ENCODE measurements around the gene TBXT.
"Not testable (repeated sequence)": the region's sequence is repeated elsewhere in the genome, so short reads cannot be mapped to it uniquely, and the experiment has no call there.

The TBXT gene

DNA sequence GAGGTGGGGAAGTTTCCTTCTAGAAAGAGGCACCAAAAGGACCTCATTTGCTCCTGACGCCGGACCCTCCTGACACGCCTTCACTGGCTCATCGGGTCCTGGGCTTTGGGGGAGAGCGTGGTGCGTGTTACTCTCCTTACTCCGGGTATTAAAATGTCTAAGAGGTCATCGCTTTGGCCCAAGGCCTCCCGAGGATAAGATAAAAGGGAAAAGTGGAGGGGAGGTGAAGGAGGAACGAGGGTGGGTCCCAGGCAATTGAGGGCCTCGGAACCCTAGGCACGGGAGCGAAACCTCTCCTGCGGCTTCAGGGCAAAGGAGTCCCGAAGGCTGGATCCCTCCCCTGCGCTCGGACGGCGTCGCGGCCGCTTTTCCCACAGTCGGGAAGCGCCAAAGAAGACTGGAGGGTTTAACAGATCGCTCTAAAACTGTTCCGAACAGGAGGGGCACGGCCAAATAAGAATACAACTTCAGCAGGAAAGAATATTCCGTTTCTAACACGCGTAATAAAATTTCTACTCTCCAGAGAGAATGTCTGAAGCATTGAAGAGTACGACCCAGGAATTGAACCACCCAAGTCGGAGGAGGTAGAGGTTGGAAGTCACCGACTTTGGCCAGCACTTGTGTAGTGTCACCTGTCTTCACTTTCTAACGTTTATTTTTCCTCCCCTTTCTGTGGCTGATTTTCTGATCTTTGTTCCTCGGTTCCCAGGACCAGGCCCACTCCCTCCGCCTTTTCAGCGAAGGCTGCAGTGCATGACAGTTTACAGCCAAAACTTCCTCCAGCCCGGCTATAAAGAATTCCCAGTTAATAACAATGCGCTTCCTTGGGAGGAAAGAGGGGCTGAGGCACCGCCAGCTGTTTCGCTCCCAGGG lies 2.1 kb upstream of the TBXT start:
- no peak for DNase-seq

DNA sequence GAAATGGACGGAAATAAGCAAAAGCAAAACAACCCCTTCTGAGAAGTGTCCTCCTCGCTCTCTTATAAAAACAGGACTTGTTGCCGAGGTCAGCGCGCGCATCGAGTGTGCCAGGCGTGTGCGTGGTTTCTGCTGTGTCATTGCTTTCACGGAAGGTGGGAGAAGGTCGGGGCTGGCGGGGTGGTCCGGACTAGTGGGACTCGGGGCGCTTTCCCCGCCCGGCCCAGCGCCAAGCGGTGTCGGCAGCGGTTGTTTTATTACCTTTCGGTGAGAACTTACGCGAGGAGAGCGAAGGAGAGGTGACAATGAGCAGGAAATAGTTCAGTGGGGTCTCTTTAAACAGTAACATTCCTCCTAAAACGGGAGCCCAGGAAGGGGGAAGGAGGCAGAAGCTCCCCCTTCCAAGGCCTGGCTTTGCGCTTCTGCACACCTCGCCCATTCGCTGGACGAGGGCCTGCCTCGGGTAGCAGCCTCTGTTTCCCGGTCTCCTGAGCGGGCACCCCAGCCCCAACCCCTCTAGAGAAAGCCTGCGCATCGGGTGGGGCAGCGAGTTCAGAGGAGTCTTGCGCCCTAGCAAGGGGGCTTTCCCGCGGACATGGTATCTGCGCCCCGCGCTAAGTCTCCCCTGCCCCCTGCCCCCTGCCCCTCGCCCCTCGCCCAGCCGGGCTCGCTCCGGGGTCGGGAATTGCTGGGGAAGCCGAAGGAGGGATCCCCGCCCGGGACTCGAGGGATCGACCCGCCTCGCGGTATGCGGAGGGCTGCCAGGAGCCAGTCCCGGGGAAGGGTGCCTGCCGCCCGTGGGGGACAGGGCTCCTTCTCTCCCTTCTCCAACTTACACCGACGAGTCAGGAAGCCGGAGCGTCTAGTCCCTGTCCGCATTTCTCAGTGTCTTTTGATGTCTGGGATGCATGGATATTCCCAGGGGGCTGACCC lies 1.2 kb upstream of the TBXT start:
- no peak for DNase-seq

DNA sequence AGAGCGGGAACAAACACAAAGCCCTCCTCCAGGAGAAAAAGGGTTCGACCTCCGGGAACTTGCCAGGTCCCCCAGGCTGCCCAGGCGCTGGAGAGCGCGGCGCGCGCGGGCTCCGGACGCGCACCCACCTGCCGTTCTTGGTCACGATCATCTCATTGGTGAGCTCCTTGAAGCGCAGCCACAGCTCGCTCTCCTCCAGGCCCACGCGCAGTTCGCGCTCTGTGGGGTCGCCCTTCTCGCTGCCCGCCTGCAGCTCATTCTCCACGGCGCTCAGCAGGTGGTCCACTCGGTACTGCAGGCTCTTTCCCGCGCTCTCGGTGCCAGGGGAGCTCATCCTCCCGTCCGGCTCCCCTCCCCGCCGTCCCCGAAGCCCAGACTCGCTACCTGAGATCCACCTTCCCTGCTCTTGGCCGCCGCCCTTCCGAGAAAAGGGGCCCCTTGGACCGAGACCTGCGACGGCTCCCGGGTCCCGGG lies 356 bp downstream of the TBXT start:
- no peak for DNase-seq

DNA sequence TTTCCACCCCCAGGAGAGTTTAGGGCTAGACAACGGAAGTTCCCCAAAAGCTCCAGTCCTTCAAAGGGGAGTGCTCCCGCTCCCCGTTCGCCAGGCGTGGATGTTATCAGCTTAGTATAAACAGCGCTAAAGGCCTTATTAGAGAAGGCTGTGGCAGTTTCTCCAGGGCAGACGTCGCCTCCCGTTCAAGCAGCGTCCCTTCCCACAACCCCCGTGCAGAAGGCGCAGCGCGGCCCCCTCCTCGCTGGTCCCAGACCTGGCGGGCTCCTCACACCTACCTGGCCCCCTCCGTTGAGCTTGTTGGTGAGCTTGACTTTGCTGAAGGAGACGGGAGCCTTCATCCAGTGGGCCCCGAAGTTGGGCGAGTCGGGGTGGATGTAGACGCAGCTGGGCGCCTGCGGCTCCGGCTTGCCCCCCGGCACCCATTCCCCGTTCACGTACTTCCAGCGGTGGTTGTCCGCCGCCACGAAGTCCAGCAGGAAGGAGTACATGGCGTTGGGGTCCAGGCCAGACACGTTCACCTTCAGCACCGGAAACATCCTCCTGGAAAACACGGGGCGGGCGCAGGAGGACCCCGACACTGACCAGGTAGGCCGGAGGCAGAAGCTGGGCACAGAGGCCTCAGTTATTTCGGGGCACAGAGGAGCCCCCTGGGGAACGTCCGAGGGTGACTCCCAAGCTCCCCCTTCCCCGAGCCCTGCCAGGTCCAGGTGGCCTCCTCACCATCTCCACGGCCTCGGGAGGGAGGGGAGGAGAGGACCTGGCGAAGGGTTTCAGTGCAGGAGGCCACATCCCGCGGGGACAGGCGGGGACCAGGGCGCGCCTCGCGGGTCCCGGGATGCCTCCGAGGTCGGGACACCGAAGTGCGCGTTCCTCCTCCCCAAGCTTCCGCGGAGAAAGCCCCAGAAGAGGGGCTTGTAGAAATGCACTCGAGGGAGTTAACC lies 1.1 kb downstream of the TBXT start:
- no peak for DNase-seq

DNA sequence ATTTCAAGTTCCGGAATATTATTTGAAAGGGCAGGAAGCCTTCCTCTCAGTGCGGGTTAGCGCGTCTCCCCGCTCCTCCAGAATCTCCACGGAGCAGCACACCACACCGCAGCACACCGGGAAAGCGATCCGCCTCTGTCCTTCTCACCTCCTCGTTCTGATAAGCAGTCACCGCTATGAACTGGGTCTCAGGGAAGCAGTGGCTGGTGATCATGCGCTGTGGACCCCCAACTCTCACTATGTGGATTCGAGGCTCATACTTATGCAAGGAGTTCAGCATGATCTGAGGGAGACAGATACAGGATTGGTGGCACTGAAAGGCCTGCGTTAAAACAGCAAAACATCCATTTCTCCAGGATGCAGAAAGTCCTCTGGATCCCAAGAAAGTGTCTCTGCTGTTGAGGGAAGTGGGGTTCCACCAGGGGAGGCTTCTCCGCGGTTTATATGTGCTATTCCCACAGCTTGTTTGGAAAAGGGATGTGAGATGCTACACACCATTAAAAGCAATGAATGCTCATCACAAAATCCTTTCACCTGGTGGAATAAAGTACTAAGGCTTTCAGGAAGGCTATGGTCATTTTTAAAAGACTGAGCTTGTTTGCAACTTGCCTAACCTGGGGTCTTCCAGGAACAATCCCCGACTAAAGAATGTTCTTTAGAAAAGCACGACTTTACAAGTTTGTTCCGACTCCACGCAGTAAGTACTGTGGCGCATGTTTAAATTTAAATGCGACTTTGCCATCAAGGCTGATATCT lies 1.9 kb downstream of the TBXT start:
- no peak for DNase-seq

DNA sequence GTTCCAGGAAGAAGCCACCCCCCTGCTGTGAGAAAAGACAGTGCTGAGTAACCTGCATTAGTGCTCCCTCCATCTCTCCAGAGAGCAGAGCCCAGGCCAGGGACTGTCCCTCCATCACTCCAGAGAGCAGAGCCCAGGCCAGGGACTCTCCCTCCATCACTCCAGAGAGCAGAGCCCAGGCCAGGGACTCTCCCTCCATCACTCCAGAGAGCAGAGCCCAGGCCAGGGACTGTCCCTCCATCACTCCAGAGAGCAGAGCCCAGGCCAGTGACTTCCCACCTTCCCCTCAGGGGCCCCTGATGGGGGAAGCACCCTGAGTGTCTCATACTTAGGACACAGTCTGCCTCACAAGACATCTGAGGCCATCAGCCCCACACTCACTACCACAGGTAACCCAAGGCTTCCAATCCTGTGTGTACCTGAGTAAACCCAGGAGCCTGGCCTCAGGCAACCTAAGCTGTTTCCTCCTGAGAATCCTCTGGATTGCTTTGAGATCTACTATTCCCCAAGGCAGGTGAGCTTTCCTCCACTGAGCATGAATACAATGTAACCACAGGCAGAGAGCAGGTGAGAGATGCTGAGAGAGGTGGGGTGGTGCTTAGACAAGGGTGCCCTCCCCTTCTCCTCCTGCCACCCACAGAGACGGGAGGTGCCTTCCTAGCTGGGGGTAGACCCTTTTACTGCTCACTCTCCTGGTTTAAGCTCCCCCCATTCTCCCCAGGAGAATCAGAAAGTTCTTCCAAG lies 4.9 kb downstream of the TBXT start:
- DNase-seq = peak in 1 of 2 donors; percentile 53

DNA sequence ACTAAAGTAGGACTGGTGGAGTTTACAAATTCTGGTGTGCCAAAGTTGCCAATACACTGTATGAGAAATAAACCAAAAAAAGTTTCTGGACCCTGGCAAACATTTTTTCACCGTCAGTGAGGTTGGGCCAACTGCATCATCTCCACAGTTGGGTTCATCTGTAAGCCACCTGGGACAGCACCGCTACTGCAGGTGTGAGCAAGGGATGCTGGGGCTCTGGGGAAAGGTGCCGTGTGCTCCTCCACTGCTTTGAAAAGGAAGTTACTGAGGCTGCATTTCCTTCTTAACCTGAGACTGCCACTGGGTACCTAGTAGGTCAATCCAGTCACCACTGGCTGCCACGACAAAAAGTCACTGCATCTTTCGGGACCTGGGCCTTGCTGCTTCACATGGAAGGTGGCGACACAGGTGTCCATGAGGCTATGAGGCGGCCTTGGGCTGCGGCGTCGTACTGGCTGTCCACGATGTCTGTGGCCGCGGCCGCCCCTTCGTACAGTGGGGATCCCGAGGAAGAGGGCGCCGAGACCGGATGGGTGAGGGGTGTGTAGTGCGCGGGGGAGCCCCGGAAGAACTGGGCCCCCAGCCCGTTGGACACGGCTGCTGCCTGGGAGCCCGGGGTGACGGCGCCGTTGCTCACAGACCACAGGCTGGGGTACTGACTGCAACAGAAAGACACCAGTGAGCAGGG lies 9.6 kb downstream of the TBXT start:
- DNase-seq = no peak

DNA sequence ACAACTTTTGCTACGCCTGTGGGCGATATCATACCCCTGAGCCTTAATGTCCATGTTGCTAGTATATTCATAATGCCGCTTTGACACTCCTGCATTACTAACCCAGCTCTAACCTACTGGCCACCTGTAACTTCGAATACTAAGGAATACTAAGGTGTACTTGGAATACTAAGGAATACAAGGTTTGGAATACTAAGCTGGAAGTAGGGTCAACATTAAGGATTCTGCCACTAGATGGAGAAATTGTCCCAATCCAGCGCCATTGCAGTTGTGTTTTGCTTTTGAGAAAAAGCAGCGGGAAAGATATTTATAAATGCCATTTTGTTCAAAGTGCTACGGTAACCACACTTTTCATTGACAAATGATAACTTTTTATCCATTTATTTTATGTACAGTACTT lies 10.7 kb downstream of the TBXT start:
- no peak for DNase-seq

DNA sequence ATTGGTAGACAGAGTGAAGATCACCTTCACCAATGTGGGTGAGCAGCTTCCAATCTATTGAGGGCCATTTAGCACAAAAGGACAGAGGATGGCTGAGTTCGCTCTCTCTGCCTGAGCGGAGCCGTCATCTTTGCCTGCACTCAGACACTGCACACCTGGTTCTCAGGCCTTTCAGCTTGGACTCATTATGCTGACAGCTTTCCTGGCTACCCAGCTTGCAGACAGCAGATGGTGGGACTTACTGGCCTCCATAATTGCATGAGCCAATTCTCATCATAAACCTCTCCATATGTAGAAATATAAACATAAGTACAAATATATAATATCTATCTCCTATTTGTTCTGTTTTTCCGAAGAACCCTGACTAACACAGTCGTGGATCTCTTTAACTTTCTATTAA lies 13.7 kb downstream of the TBXT start:
- no peak for DNase-seq

DNA sequence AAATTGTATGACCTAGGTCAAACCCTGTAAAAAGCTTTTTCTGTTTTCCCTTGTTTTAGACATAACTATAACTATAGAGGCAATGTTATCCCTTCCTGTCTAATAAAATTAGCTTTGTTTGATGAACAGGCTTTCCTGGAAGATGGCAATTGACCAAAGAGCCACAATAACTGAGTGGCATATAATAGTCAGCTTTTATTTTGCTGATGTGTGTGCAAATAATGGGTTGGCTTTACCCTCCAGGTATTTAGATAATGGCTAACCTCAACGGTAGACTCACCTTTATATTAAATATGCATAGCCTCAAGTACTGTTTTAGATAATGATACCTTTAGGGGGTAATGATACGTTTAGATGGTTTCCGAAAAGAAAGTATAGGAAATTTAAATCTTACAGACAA lies 15.0 kb downstream of the TBXT start:
- DNase-seq = no peak

DNA sequence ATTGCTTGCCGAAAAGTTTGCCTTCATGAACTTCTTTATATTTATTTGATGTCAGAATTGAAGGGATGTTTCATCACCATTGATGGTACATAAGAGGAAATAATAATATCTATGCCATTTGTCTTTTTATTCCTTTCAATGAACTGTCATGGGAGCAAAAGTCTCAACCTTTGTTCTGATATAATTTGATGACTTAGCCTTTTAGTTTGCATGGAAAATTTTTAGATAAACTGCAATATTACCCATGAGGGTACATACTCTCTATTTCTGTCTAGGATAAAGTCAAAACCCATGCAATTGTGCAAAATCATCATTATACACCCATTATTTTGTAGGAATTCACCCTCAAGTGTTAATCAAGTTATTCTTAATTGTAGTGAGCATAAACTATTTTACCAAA lies 15.9 kb downstream of the TBXT start:
- DNase-seq = no peak

DNA sequence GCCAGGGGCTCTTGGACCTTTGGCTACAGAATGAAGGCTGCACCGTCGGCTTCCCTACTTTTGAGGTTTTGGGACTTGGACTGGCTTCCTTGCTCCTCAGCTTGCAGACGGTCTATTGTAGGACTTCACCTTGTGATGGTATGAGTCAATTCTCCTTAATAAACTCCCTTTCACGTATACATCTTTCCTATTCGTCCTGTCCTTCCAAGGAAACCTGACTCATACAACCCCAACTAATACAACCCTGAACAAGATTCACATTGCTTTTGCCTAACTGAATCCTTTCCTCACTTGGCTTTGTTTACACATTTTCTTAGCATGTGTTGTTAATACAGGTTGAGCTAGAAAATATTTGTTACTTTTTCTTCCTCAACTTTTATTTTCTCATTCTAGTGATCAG lies 21.9 kb downstream of the TBXT start:
- no peak for DNase-seq

DNA sequence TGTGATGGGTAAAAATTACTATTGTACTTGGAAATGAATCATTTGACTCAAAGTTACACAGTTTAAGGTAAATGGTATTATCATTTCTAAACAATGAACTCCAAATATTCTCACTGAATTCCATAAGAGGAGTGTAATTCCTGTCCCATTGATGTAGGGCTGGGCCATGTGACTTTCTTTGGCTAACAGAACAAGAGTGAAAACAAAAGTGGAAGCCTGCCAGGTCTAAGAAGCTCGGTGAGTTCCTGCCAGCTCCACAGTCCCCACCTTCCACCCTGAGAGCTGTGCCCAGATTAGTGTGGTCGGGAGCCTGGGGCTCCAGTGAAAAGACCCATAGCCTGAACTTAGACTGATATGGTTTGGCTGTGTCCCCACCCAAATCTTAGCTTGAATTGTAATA lies 24.6 kb downstream of the TBXT start:
- DNase-seq = no peak

DNA sequence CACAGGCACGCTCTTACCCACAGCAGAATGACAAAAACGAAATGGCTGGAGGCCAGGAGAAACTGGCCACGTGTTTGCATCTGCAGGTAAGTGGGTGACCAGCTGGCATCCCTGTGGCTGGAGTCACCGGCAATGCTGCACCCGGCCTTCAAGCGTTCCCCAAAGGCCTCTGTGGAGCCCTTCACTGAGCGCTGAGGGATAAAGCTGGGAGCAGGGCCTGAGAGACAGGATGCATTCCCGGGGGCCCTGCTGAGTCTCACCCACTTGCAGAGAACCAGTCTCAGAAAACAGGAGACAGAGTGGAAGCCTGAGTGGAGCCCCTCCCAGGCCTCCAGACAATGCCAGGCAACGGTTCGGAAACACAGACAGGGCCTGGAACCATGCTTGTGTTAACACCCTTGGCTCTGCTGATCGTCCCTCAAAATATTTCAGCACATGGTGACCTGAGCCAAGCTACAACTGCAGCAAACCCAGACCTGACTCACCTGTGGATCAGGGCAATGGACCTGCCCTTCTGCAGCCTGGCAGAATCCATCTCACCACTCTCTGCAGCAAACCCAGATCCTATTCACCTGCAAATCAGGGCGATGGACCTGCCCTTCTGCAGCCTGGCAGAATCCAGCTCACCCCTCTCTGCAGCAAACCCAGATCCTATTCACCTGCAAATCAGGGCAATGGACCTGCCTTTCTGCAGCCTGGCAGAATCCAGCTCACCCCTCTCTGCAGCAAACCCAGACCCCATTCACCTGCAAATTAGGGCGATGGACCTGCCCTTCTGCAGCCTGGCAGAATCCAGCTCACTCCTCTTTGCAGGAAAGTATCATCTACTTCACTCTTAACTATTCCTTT lies 39.8 kb downstream of the TBXT start:
- no peak for DNase-seq

DNA sequence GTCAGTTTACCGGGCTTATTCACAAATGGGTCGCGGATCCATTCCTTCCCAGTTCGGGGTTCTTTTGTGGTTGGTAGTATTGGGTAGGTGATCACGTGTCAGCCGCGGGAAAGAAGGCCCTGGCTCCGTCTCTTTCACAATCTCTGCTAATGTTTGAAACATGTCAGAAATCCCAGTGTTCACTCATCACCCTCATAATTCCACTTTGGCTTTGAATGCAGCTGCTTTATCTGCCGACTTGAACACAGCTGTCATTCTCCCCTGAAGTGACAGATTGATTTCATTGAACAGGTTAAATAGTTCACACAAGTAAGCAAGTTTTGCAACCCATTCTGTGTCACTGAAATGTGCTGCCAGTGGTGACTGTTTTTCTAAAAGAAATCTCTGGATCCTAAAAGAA lies 44.5 kb downstream of the TBXT start:
- not testable (repeated sequence) for DNase-seq

DNA sequence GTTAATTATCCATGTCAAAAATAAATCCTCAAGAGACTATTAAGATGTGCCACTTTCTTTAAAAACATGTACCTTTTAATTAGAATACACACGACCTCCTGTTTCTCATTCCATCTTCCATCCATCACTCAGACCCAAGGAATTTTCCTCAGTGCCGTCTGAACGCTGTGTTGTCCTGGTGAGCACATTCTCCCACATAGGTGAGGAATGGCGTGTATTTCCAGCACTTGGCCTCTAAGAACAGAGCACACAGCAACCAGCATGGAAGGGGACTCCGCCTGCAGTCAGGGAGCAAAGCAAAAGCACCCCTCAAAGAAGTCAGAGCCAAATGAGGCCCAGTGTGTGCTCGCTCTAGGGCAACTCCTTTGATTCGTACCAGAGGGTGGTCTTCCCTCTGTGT lies 45.9 kb downstream of the TBXT start:
- no peak for DNase-seq

DNA sequence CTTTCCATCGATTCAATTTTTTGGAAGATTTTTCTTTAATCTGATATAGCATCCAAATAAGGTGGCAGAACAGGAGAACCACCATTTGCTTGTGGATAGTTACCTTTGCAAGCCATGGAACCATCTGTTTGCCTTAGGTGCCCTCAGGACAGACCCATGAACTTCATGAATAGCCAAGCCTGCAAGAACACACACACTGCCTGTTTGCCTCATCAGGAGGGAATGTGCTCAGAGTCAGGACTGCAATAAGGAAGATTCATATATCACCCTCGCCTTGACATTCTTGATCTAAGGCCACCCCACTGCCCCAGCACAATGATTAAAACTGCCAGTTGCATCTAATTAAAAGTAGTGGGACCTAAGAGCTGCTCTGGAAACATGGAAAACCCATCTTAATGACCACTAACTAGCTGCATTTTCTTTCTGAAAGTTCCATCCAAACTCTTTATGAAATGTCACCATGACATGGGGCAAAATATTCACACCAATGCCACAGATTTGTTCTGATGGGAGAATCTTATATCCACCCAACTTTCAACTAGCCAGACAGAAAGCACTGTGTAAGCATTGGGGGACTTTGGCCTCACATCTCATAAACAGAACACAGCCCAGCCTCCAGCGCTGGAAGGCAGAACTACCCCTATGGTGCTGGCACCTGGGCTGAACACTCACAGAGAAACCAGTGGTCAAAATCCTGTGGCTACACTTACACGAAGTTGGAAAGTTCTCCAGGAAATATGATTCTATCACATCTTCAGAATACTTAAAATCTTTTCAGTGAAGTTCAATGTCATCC lies 48.3 kb downstream of the TBXT start:
- DNase-seq = no peak

DNA sequence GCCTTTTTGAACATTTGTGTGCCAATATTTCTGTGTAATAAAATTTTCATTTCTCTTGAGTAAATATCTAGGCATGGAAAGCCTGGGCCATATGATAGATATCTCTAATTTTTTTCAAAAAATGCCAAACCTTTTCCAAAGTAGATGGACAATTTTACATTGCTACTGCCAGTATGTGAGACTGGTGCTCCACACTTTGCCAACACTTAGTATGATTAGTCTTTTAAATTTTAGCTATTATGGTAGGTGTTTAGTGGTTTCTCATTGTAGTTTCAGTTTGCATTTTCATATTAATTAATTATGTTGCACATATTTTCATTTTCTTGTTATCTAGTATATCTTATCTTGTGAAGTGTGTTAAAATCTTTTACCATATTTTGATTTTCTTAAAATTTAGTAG lies 52.0 kb downstream of the TBXT start:
- DNase-seq = no peak

DNA sequence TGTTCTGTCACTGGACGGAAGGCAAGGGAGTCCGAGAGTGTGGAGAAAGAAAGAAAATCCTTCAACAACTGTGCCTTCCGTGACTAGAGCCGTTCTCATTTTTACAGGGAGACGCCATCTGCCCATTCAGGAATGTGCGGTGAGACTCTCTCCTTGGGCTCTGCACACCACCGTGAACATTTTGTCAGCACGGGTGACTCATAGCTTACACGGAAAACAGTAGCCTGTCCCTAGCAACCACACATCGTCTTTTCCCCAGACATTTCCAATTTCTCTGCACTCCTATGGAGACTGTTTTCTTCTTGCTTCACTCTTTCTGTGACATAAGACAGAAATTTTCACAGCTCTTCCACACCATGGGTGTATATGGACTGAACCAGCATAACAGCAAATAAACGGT lies 55.1 kb downstream of the TBXT start:
- no peak for DNase-seq

Data from stimulated activated CD4-positive, alpha-beta T cell treated with anti-CD3 and anti-CD28 coated beads, Interleukin-2, amount 100 ng/mL, for 24 hours (primary cell).